Brain pericyte (primary cell): Measurements from ENCODE around the gene ZNF786.
"Not testable (repeated sequence)": the region's sequence is repeated elsewhere in the genome, so short reads cannot be mapped to it uniquely, and the experiment has no call there.

Experiments used
- DNase-seq: peaks from one replicate; pipeline ENCODE4 v3.0.0-alpha.2; 2012; ENCODE audit warnings: low read depth, low spot score

The ZNF786 gene

GRCh38 chr7:149084407-149084806 is 6.1 kb downstream of the ZNF786 start:
- DNase-seq: no peak

DNA sequence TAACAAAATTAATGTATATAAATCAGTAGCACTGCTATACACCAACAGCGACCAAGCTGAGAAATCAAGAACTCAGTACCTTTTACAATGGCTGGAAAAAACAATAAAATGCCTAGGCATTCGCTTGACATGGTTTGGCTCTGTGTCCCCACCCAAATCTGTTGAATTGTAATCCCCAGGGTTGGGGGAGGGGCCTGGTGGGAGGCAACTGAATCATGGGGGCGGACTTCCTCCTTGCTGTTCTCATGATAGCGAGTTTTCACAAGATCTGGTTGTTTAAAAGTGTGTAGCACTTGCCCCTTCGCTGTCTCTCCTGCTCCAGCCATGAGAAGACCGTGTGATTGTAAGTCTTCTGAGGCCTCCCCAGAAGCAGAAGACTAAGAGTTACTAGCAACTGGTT is 8.6 kb downstream of the ZNF786 start:
- no peak for DNase-seq

DNA sequence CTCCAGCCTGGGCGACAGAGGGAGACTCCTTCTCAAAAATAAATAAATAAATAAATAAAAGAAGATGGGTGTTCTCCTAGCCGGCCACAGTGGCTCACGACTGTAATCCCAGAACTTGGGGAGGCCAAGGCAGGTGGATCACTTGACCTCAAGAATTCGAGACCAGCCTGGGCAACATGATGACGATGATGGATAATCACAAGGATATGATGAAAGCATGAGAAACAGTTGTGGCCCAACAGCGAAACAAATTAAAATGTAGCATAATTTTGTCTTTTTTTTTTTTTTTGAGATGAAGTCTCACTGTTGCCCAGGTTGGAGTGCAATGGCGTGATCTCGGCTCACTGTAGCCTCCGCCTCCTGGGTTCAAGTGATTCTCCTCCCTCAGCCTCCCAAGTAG is 12.9 kb downstream of the ZNF786 start:
- no peak for DNase-seq

DNA sequence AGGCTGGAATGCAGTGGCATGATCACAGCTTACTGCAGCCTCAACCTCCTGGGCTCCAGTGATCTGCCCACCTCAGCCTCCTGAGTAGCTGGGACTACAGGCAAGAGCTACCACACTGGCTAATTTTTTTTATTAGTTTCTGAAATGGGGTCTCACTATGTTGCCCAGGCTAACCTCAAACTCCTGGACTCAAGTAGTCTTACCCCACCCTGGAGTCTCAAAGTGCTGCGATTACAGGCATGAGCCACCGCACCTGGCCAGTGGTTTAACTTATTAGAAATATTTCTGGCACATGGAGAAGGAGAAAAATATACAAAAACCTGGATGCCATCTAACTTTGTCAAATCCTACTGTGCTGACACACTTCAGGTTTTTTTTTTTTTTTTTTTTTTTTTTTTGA is 15.2 kb downstream of the ZNF786 start:
- no peak for DNase-seq

GRCh38 chr7:149074116-149074885 is 16.2 kb downstream of the ZNF786 start:
- no peak for DNase-seq

DNA sequence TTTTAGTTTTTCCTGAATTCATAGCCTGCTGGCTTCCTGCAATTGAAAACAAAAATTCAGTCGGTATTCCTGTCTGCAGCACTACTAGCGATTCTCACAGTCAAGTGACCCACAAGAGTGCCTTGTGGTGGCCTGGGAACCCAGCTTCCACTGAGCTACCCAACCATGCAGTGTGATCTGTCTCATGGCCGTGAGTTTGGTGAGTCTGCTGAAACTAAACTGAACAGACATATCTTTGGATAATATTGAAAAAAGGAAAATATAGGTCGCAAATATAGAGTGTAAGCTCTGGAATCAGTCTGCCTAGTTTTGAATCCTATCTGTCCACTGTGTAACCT is 18.1 kb downstream of the ZNF786 start:
- no peak for DNase-seq

- no peak for DNase-seq
Observed at GRCh38 chr7:149071641-149072437, 18.7 kb downstream of the ZNF786 start.

- no peak for DNase-seq
Observed at GRCh38 chr7:149071182-149071635, 19.3 kb downstream of the ZNF786 start.

- DNase-seq: no peak
Observed at GRCh38 chr7:149070372-149071125, 20.0 kb downstream of the ZNF786 start.

GRCh38 chr7:149067869-149068268 is 22.6 kb downstream of the ZNF786 start:
- DNase-seq: no peak

DNA sequence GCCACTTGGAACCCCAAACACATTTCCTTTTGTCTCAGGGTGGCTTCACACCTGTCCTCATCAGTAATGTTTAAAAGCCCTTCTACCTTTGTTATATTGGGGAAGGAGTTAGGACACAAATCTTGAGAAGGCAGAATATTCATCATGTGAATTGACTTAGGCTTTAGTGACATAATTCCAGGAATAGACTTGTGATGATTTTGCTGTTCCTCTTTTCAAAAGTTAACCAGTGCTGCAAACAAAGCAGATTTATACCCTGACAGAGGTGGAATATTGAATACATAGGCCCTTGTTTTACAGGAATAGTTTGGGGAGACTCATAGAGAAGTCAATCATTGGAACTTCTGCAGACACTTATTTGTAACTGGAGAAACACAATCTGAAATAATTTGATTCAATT is 27.0 kb downstream of the ZNF786 start:
- DNase-seq: no peak

- not testable (repeated sequence) for DNase-seq
Observed at GRCh38 chr7:149062217-149062899, 28.2 kb downstream of the ZNF786 start.

DNA sequence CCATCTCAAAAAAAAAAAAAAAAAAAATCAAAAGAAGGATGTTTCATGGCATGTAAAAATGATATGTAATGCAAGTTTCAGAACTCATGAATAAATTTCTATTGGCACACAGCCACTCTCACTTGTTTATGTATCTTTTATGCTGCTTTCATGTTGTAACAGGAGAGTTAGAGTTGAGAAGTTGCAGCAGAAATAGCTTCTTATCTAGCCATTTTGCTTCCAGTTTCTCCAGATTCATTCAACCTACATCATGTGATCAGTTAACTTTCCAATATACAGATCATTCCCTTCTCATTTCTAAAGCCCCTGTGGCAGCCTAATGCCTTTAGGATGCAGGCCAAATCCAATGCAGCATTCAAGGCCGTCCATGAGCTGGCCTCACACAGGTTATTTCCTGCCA is 30.4 kb downstream of the ZNF786 start:
- DNase-seq: no peak

- no peak for DNase-seq
Observed at GRCh38 chr7:149053885-149054284, 36.6 kb downstream of the ZNF786 start.

GRCh38 chr7:149053384-149053783 is 37.1 kb downstream of the ZNF786 start:
- no peak for DNase-seq

- DNase-seq: no peak
Observed at GRCh38 chr7:149050941-149051340, 39.6 kb downstream of the ZNF786 start.

DNA sequence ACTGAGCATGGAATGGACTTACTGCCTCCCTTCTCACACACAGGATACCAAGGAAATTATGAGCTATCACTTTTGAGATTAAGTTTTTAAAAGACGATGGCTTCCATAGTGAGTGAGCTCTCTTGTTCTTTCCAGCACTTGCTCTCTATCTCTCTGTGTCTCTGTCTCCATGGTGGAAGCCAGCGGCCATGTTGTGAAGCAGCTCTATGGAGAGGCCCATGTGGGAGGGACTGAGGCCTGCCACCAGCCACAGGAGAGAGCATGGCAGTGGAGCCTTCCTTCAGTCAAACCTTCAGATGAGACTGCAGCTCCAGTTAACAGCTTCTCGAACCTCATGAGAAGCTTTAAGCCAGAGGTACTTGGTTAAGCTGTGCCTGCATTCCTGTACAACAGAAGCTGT is 41.7 kb downstream of the ZNF786 start:
- DNase-seq: no peak

DNA sequence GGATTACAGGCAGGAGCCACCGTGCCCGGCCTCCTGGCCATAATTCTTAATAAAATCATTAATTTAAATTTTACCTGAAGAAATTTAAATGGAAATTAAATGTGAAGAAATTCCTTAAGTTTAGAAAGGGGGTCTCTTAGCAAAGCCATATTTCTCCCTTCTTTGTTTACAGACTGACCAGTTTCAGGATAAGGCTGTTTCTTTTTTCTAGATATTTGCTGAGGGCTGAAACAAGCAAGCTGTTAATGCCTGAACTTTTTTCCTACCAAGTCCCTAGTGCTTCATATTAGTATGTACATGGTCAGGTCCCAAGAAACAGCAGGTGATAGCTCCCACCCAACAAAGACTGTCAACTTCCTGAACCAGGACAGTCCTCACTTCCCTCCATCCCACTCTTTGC is 44.1 kb downstream of the ZNF786 start:
- DNase-seq: no peak

- no peak for DNase-seq
Observed at GRCh38 chr7:149043936-149044335, 46.6 kb downstream of the ZNF786 start.

DNA sequence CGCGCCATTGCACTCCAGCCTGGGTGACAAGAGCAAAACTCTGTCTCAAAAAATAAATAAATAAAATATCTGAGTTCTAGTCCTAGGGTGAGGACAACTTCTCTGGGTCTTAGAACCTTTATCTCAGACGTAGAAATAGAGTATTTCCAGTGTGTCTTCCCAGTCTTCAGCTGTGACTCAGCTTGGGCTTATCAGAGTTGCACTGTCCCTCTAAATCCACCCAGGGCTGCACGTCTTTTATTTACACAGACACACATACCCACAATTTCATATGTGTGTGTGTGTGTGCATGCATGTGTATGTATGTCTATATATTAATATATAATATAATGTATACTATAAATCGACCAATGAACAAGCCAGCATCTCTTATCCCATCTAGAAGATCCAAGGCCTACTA is 49.2 kb downstream of the ZNF786 start:
- no peak for DNase-seq

DNA sequence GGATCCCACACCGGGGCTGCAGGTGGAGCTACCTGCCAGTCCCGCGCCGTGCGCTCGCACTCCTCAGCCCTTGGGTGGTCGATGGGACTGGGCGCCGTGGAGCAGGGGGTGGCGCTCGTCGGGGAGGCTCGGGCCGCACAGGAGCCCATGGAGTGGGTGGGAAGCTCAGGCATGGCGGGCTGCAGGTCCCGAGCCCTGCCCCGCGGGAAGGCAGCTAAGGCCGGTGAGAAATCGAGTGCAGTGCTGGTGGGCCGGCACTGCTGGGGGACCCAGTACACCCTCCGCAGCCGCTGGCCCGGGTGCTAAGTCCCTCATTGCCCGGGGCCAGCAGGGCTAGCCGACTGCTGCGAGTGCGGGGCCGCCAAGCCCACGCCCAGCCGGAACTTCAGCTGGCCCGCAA is 51.9 kb downstream of the ZNF786 start:
- DNase-seq: not testable (repeated sequence)

- DNase-seq: no peak
Observed at GRCh38 chr7:149036676-149037075, 53.8 kb downstream of the ZNF786 start.
